K562 (cell line): ENCODE results near the gene MFSD11. TPM values are rescaled to one million over a fixed set of nuclear protein-coding genes. Genes with fewer than 3 reads are reported as not detected.

Experiments used
- ARNT ChIP-seq, 2 experiments: fragments of 450-650 bp; IDR thresholded peaks; 2 replicates each; pipeline ENCODE4 v1.6.1; 2016; ENCODE audit warnings: mild to moderate bottlenecking in 1 of 2
- CAMTA2 ChIP-seq: fragments of 250-450 bp; sonication (Bioruptor Pico); conservative IDR thresholded peaks from 2 replicates; pipeline ENCODE4 v1.5.1; 2022
- CCAR2 ChIP-seq: fragments of 200-400 bp; formaldehyde crosslinking; IDR thresholded peaks from 2 replicates; pipeline ENCODE4 v1.6.1; 2017; ENCODE audit warnings: mild to moderate bottlenecking, low read depth, low read length
- ELF1 ChIP-seq: fragments of 200-800 bp; sonication (Bioruptor generic); IDR thresholded peaks from 2 replicates; pipeline ENCODE4 v1.6.1; 2016; ENCODE audit warnings: missing genetic modification characterization, missing compliant biosample characterization
- EP400 ChIP-seq: fragments of 450-650 bp; IDR thresholded peaks from 2 replicates; pipeline ENCODE4 v1.6.1; 2017; ENCODE audit warnings: antibody characterized with exemption, mild to moderate bottlenecking, moderate library complexity
- FOS ChIP-seq: IDR thresholded peaks from 3 replicates; pipeline ENCODE4 v1.6.1; 2011; ENCODE audit not compliant: insufficient read length; ENCODE audit errors: extremely low read depth
- HDAC6 ChIP-seq: IDR thresholded peaks from 2 replicates; pipeline ENCODE4 v1.6.1; 2012; ENCODE audit warnings: low read depth, mild to moderate bottlenecking, control low read depth, inconsistent platforms, low read length, moderate library complexity
- HIVEP1 ChIP-seq: fragments of 250-450 bp; sonication (Bioruptor Pico); IDR thresholded peaks from 2 replicates; pipeline ENCODE4 v1.4.0; 2020; ENCODE audit warnings: mild to moderate bottlenecking
- HMGN3 ChIP-seq: IDR thresholded peaks from 2 replicates; pipeline ENCODE4 v1.6.1; 2011; ENCODE audit warnings: borderline replicate concordance, low read depth, mild to moderate bottlenecking, mixed read lengths, low read length; ENCODE audit not compliant: insufficient read length; ENCODE audit errors: extremely low read depth
- MAFG ChIP-seq: fragments of 450-650 bp; conservative IDR thresholded peaks from 2 replicates; pipeline ENCODE4 v1.6.1; 2016; ENCODE audit warnings: missing genetic modification characterization, missing compliant biosample characterization
- MLLT1 ChIP-seq, 2 experiments: fragments of 450-650 bp; IDR thresholded peaks; 2 replicates each; pipeline ENCODE4 v1.6.1; 2016
- NFIC ChIP-seq: fragments of 450-650 bp; IDR thresholded peaks from 2 replicates; pipeline ENCODE4 v1.6.1; 2017; ENCODE audit warnings: mild to moderate bottlenecking, inconsistent platforms
- PKNOX1 ChIP-seq: fragments of 450-650 bp; IDR thresholded peaks from 2 replicates; pipeline ENCODE4 v1.6.1; 2016
- RBFOX2 ChIP-seq: fragments of 200-400 bp; formaldehyde crosslinking; IDR thresholded peaks from 2 replicates; pipeline ENCODE4 v1.6.1; 2017; ENCODE audit warnings: low read depth, mild to moderate bottlenecking, low read length, moderate library complexity
- SIN3B ChIP-seq: fragments of 450-650 bp; IDR thresholded peaks from 2 replicates; pipeline ENCODE4 v1.6.1; 2017; ENCODE audit warnings: low read depth, mild to moderate bottlenecking, moderate library complexity
- TOE1 ChIP-seq, 2 experiments: fragments of 450-650 bp in 1 of 2; sonication (generic) in 1 of 2; formaldehyde crosslinking in 1 of 2; IDR thresholded peaks; 2 replicates each; pipeline versions ENCODE4 v1.7.1 to v1.8.0; 2016 to 2022; ENCODE audit warnings: borderline replicate concordance in 2 of 2, mild to moderate bottlenecking in 2 of 2, antibody characterized with exemption in 1 of 2, inconsistent platforms in 1 of 2, low read depth in 1 of 2, missing genetic modification reagents in 1 of 2, moderate library complexity in 1 of 2
- TRIM28 ChIP-seq: fragments of 450-650 bp; IDR thresholded peaks from 2 replicates; pipeline ENCODE4 v1.6.1; 2017
- U2AF1 ChIP-seq: fragments of 200-400 bp; formaldehyde crosslinking; optimal IDR thresholded peaks from 2 replicates; pipeline ENCODE3; 2017; ENCODE audit warnings: mild to moderate bottlenecking, low read depth, low read length, moderate library complexity
- XRCC5 ChIP-seq: fragments of 200-400 bp; formaldehyde crosslinking; IDR thresholded peaks from 2 replicates; pipeline ENCODE4 v1.6.1; 2017; ENCODE audit warnings: low read depth, mild to moderate bottlenecking, low read length
- ZBTB17 ChIP-seq: fragments of 450-650 bp; formaldehyde crosslinking; IDR thresholded peaks from 2 replicates; pipeline ENCODE4 v1.4.0; 2020; ENCODE audit warnings: mild to moderate bottlenecking
- ZC3H11A ChIP-seq: IDR thresholded peaks from 2 replicates; pipeline ENCODE4 v1.6.1; 2012; ENCODE audit warnings: low read depth, low read length, improper control_type of control experiment
- ZNF263 ChIP-seq: sonication (generic); formaldehyde crosslinking; IDR thresholded peaks from 2 replicates; pipeline ENCODE4 v1.8.0; 2022; ENCODE audit warnings: mild to moderate bottlenecking, missing genetic modification reagents, borderline replicate concordance
- ZNF274 ChIP-seq: IDR thresholded peaks from 2 replicates; pipeline ENCODE4 v1.6.1; 2011; ENCODE audit warnings: low read depth, mild to moderate bottlenecking, low read length, moderate library complexity, borderline replicate concordance
- polyA plus RNA-seq, 8 experiments: library from polyadenylated mRNA; depleted of rRNA in 4 of 8; stranded (reverse) in 5 of 8; unstranded in 3 of 8; fragments of >200 nt; fragmentation: Nextera tagmentation in 2 of 8; fragmentation: Illumina TruSeq in 1 of 8; extraction: Ambion mirVana in 2 of 8; extraction: Trizol in 1 of 8; gene quantifications; 2 replicates each; pipeline versions ENCODE4 v1.2.1 to v1.2.3, GENCODE V29; 2011 to 2014; ENCODE audit warnings: inconsistent platforms in 1 of 8, missing spikeins in 1 of 8
- total RNA-seq, 7 experiments: library from RNA; depleted of rRNA in 6 of 7; stranded (reverse); fragments of >200 nt in 6 of 7; fragmentation: Illumina TruSeq in 2 of 7; extraction: Trizol in 2 of 7; gene quantifications; 2 replicates each; pipeline versions ENCODE4 v1.2.1 to v1.2.3, GENCODE V29; 2011 to 2021; ENCODE audit warnings: low replicate concordance in 1 of 7
- TF ChIP-seq, protein P1 (sequence below), 2 experiments: IDR thresholded peaks; 2 replicates each; pipeline ENCODE4 v1.6.1; 2011; ENCODE audit warnings: borderline replicate concordance in 1 of 2, control low read depth in 1 of 2, low read depth in 1 of 2, low read length in 1 of 2, mild to moderate bottlenecking in 1 of 2, mixed read lengths in 1 of 2, moderate library complexity in 1 of 2; ENCODE audit not compliant: insufficient read depth in 1 of 2, insufficient read length in 1 of 2, poor library complexity in 1 of 2, severe bottlenecking in 1 of 2; ENCODE audit errors: extremely low read depth in 1 of 2

Gene MFSD11
- total and polyA plus RNA-seq, 9 of the 15 experiments (the other 6 are each of a cell fraction or from before 2014, with no cell fraction given), result 14.4 to 24.5 (median 19.9) TPM

GRCh38 chr17:76740329-76741118 lies 2.6 kb downstream of the MFSD11 start (continued):
- TF ChIP-seq, protein P1, sequence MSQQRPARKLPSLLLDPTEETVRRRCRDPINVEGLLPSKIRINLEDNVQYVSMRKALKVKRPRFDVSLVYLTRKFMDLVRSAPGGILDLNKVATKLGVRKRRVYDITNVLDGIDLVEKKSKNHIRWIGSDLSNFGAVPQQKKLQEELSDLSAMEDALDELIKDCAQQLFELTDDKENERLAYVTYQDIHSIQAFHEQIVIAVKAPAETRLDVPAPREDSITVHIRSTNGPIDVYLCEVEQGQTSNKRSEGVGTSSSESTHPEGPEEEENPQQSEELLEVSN (IDR thresholded peaks at IDR 0.05; ENCODE audit: borderline replicate concordance in 1 of 2, extremely low read depth in 1 of 2, insufficient read depth in 1 of 2, insufficient read length in 1 of 2, low read depth in 1 of 2, low read length in 1 of 2, poor library complexity in 1 of 2, severe bottlenecking in 1 of 2), result no peak
- TF ChIP-seq ZNF274 (no peak), ARNT (IDR thresholded peaks at IDR 0.05) (no peak), HMGN3 (no peak), HIVEP1 (CRISPR knock-in tag) (no peak), HDAC6 (no peak), TOE1 (IDR thresholded peaks at IDR 0.05; ENCODE audit: borderline replicate concordance) (no peak), TOE1 (CRISPR knock-in tag; IDR thresholded peaks at IDR 0.05; ENCODE audit: borderline replicate concordance, low read depth) (no peak), TRIM28 (no peak), EP400 (0 out of 2 replicates have a peak, but pooled peaks have one; percentile 21), MLLT1 (IDR thresholded peaks at IDR 0.05) (peak in 1 of 2 experiments; percentile 1; a peak in 1 of 4 replicates), CAMTA2 (CRISPR knock-in tag) (no peak), XRCC5 (no peak), MAFG (tag) (peak; percentile 57; the same call in 1 of the 2 replicates), RBFOX2 (no peak), CCAR2 (no peak), NFIC (peak; percentile 78), ZNF263 (CRISPR knock-in tag) (no peak), FOS (no peak), ZC3H11A (no peak), ZBTB17 (CRISPR knock-in tag) (no peak), SIN3B (0 out of 2 replicates have a peak, but pooled peaks have one; percentile 20), U2AF1 (no peak), PKNOX1 (peak; percentile 37; the same call in 1 of the 2 replicates), ELF1 (tag) (no peak)
